Skeletal muscle tissue (tissue), 4 donors: Measurements from ENCODE around the gene ABI1. TPM values are rescaled to one million over a fixed set of nuclear protein-coding genes. Genes with fewer than 3 reads are reported as not detected.
A peak's percentile ranks its signal among the peaks of the same experiment; 100 is the strongest.

Source experiments
- H3K27ac ChIP-seq: one replicate; pipeline ENCODE4 v1.7.0; 2013; ENCODE audit warnings: mild to moderate bottlenecking, low read depth, low read length, inconsistent platforms
- H3K27me3 ChIP-seq, 3 donors: one replicate each; pipeline ENCODE4 v1.7.0; 2013; ENCODE audit warnings: low read length in 3 of 3; ENCODE audit not compliant: control insufficient read depth in 3 of 3, insufficient read depth in 3 of 3
- H3K36me3 ChIP-seq, 3 donors: one replicate each; pipeline ENCODE4 v1.7.0; 2013; ENCODE audit warnings: low read length in 3 of 3; ENCODE audit not compliant: control insufficient read depth in 3 of 3, insufficient read depth in 3 of 3
- H3K4me1 ChIP-seq, 3 donors: one replicate each; pipeline ENCODE4 v1.7.0; 2013; ENCODE audit warnings: low read length in 3 of 3, mild to moderate bottlenecking in 3 of 3; ENCODE audit not compliant: control insufficient read depth in 3 of 3, insufficient read depth in 3 of 3
- H3K4me3 ChIP-seq, 3 donors: one replicate each; pipeline ENCODE4 v1.7.0; 2013; ENCODE audit warnings: low read length in 3 of 3
- H3K9ac ChIP-seq, 3 donors: one replicate each; pipeline ENCODE4 v1.7.0; 2013; ENCODE audit warnings: low read length in 3 of 3, mild to moderate bottlenecking in 3 of 3, moderate library complexity in 2 of 3, low read depth in 1 of 3
- H3K9me3 ChIP-seq, 3 donors: one replicate each; pipeline ENCODE4 v1.7.0; 2013; ENCODE audit warnings: low read length in 3 of 3; ENCODE audit not compliant: control insufficient read depth in 3 of 3
- total RNA-seq: library from RNA; depleted of rRNA; stranded (reverse); fragments of >200 nt; gene quantifications from one replicate; pipeline ENCODE4 v1.2.3, GENCODE V29; 2014
- donor health status: Osteomylitis.

ABI1 gene
- total RNA-seq, 1 donor from 2014 or later: 23.0 TPM

DNA sequence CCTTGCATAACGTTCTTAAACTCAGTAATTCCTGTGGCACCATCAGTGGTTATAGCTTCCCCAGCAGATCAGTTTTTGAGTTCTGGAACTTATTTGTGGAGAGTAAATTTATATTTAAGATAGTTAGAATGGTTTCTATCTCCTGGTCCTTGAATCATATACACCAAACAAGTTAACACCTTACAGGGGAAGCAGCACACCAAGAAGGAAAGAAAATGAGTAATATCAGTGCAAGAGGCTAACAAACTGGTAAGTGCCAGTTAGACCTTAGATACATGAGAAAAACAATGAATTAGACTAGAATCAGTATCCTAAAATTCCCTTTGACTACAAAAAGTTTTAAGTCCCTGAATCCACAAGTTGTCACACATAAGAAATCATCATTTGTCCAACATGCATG is 54.2 kb downstream of the ABI1 start:
- H3K36me3 ChIP-seq: no peaks in the 10 kb centered on the region
- H3K4me1 ChIP-seq: peaks cover 7 to 26% (median 13%) of the 10 kb centered on the region in 3 donors
- no peaks in the 10 kb centered on the region for H3K27me3 ChIP-seq
- H3K27ac ChIP-seq: no peak overlapping the region
- H3K9ac ChIP-seq: no peak overlapping the region
- no peaks in the 10 kb centered on the region for H3K9me3 ChIP-seq
- no peak overlapping the region for H3K4me3 ChIP-seq

- Histone ChIP-seq H3K36me3 (no peaks in the 10 kb centered on the region), H3K27me3 (no peaks in the 10 kb centered on the region), H3K9me3 (no peaks in the 10 kb centered on the region), H3K4me1 (peaks cover 7 to 26% (median 13%) of the 10 kb centered on the region in 3 donors), H3K9ac (no peak overlapping the region), H3K4me3 (no peak overlapping the region), H3K27ac (no peak overlapping the region)
Observed at GRCh38 chr10:26805567-26806245, 55.1 kb downstream of the ABI1 start.

DNA sequence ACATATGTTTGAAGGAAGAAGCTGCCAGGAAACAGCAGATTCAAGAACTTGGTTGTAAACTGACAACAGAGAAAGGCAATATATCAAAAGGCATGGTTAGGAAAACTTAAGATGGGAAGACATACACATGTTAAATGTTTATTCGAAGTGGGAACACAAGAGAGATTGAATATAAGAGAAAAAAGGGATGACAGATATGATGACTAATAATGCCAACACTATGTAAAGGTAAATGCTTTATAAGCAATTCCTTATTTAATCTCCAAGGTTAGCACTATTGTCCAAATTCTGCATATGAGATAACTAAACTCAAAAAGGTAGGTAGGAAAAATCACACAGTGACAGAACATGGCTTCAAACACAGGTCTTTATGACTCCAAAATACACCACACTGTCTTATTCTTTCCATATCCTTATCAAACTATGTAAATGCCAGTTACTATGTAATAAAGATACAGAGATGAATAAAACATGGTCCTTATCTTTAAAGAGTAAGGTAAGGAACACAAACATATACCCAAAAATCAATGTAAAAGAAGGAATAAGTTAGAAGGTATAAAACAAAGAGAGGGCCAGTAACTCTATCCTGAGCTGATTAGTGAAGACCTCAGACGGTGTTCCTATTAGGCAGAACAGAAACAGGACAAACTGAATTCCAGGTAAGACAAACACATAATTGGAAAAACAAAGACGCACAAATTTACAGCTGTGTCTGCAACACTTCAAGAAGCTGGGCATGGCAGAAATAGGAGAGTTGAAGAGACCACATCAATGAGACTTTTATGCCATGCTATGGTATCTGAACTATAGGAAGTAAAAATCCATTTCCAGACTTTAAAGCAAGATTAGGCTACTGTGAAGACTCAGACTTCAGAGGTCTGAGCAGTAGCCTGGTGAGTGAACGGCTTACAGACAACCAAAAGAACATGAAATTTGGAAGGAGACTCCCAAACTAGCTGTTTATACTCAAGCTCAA is 56.1 kb downstream of the ABI1 start:
- Histone ChIP-seq H3K4me1 (peaks cover 7 to 26% (median 13%) of the 10 kb centered on the region in 3 donors), H3K27ac (no peak overlapping the region), H3K9me3 (no peaks in the 10 kb centered on the region), H3K36me3 (no peaks in the 10 kb centered on the region), H3K4me3 (no peak overlapping the region), H3K27me3 (no peaks in the 10 kb centered on the region), H3K9ac (peak overlapping the region in 1 of 3 donors; percentile 23)

- no peaks in the 10 kb centered on the region for H3K36me3 ChIP-seq
- no peaks in the 10 kb centered on the region for H3K9me3 ChIP-seq
- H3K27me3 ChIP-seq: no peaks in the 10 kb centered on the region
- no peak overlapping the region for H3K9ac ChIP-seq
- H3K4me3 ChIP-seq: no peak overlapping the region
- no peak overlapping the region for H3K27ac ChIP-seq
- H3K4me1 ChIP-seq: peaks cover 7 to 26% (median 15%) of the 10 kb centered on the region in 3 donors
Observed at GRCh38 chr10:26803849-26804248, 56.9 kb downstream of the ABI1 start.

DNA sequence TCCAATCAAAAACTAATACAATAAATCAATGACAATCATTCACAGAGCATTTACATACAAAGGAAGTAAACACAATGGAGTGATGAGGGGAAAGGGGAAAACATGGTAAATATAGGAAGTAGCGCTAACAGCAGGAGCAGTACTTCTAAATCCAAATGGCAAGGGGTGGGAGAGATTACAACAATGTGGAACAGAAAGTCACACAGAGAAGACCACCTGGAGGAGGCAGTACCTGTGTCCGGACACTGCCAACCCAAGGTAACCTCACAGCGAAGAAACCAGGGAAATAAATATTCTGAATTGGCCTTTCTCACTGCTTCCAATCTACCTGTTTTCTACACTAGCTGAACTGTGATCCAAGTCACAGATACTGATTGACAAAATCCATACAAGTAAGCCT is 58.2 kb downstream of the ABI1 start:
- no peaks in the 10 kb centered on the region for H3K27me3 ChIP-seq
- no peak overlapping the region for H3K9ac ChIP-seq
- no peaks in the 10 kb centered on the region for H3K9me3 ChIP-seq
- peaks cover 7 to 26% (median 15%) of the 10 kb centered on the region in 3 donors for H3K4me1 ChIP-seq
- no peaks in the 10 kb centered on the region for H3K36me3 ChIP-seq
- H3K4me3 ChIP-seq: no peak overlapping the region
- H3K27ac ChIP-seq: no peak overlapping the region

DNA sequence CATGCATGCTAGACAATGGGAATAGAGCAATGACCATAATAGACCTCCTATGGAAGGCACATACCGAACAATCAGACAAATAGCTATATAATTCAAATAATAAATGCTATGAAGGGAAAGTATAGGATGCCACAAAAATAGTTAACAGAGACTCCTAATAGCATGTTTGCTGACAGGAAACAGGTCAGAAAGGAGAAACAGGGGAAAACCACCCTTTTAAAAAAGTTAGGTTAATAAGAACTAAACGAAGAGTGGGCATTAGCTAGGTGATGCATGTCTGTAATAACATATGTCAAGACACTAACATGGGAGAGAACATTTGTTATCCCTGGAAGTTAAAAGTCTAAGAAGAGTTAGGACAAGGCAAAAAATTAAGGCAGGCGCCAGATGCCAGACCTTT is 58.9 kb downstream of the ABI1 start:
- no peak overlapping the region for H3K9ac ChIP-seq
- H3K36me3 ChIP-seq: no peaks in the 10 kb centered on the region

GRCh38 chr10:26801274-26801673 is 59.5 kb downstream of the ABI1 start:
- H3K27ac ChIP-seq: no peak overlapping the region
- H3K9ac ChIP-seq: no peak overlapping the region
- H3K27me3 ChIP-seq: no peaks in the 10 kb centered on the region
- H3K4me3 ChIP-seq: no peak overlapping the region
- no peaks in the 10 kb centered on the region for H3K36me3 ChIP-seq
- peaks cover 7 to 24% (median 15%) of the 10 kb centered on the region in 3 donors for H3K4me1 ChIP-seq
- H3K9me3 ChIP-seq: no peaks in the 10 kb centered on the region

More for the DNA sequence above, 58.9 kb downstream of the ABI1 start:
- Histone ChIP-seq H3K27ac (no peak overlapping the region), H3K4me3 (no peak overlapping the region), H3K27me3 (no peaks in the 10 kb centered on the region), H3K9me3 (no peaks in the 10 kb centered on the region), H3K4me1 (peaks cover 7 to 26% (median 15%) of the 10 kb centered on the region in 3 donors)

DNA sequence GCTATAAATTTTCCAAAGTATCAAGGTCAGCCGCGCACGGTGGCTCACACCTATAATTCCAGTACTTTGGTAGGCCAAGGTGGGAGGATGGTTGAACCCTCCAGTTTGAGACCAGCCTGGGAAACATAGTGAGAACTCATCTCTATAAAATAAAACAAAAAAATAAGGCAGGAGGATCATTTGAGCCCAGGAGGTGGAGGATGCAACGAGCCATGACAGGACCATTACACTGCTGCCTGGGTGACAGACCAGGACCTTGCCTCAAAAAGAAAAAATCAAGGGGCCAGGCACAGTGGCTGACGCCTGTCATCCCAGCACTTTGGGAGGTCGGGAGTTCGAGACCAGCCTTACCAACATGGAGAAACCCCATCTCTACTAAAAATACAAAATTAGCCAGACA is 60.3 kb downstream of the ABI1 start:
- H3K27ac ChIP-seq: no peak overlapping the region
- H3K4me1 ChIP-seq: peaks cover 7 to 17% (median 14%) of the 10 kb centered on the region in 3 donors
- no peak overlapping the region for H3K9ac ChIP-seq
- H3K4me3 ChIP-seq: no peak overlapping the region
- H3K36me3 ChIP-seq: no peaks in the 10 kb centered on the region
- no peaks in the 10 kb centered on the region for H3K9me3 ChIP-seq
- no peaks in the 10 kb centered on the region for H3K27me3 ChIP-seq

DNA sequence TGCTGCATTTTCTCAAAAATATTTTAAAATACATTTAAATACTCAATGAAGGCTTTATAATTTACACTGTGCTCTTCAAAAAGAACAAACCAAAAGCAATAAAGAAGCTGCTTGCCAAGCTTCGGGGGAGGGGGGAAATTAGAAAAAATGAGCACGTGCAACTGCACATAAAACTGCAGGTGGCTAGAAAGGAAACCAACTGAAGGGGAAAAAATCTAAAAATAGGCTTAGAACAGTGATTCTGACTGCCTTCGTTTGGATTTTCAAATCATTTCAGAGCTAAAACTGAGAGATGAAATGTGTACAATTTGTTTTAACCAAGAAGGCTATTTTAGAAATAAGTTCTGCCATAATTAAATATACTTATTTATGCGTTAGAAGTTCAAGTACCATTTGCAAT is 61.4 kb downstream of the ABI1 start:
- no peaks in the 10 kb centered on the region for H3K9me3 ChIP-seq
- H3K4me3 ChIP-seq: no peak overlapping the region
- no peak overlapping the region for H3K9ac ChIP-seq
- H3K27ac ChIP-seq: no peak overlapping the region
- H3K36me3 ChIP-seq: no peaks in the 10 kb centered on the region
- no peaks in the 10 kb centered on the region for H3K27me3 ChIP-seq
- H3K4me1 ChIP-seq: peaks cover 7 to 13% (median 11%) of the 10 kb centered on the region in 3 donors

- H3K9ac ChIP-seq: no peak overlapping the region
- H3K27ac ChIP-seq: no peak overlapping the region
- no peaks in the 10 kb centered on the region for H3K9me3 ChIP-seq
- no peak overlapping the region for H3K4me3 ChIP-seq
- H3K36me3 ChIP-seq: no peaks in the 10 kb centered on the region
- peaks cover 7 to 11% (median 8%) of the 10 kb centered on the region in 3 donors for H3K4me1 ChIP-seq
- no peaks in the 10 kb centered on the region for H3K27me3 ChIP-seq
Observed at GRCh38 chr10:26798298-26798697, 62.5 kb downstream of the ABI1 start.
